ENCODE results near the gene BTN3A1. TPM values are rescaled to one million over a fixed set of nuclear protein-coding genes. Genes with fewer than 3 reads are reported as not detected.

BTN3A1 gene
- total and polyA plus RNA-seq, 2 of the 13 experiments (the other 11 are each of a cell fraction or from before 2014, with no cell fraction given): 13.3 to 14.0 TPM

DNA sequence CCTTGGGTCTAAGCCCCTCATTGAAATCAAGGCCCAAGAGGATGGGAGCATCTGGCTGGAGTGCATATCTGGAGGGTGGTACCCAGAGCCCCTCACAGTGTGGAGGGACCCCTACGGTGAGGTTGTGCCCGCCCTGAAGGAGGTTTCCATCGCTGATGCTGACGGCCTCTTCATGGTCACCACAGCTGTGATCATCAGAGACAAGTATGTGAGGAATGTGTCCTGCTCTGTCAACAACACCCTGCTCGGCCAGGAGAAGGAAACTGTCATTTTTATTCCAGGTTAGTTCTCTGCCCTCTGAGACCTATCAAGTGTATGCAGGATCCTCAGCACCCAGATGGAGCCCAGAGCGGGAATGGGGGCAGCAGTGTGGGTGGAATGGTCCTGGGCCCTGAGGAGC is 14.1 kb upstream of the BTN3A1 start (continued):
- TF ChIP-seq, protein P1, sequence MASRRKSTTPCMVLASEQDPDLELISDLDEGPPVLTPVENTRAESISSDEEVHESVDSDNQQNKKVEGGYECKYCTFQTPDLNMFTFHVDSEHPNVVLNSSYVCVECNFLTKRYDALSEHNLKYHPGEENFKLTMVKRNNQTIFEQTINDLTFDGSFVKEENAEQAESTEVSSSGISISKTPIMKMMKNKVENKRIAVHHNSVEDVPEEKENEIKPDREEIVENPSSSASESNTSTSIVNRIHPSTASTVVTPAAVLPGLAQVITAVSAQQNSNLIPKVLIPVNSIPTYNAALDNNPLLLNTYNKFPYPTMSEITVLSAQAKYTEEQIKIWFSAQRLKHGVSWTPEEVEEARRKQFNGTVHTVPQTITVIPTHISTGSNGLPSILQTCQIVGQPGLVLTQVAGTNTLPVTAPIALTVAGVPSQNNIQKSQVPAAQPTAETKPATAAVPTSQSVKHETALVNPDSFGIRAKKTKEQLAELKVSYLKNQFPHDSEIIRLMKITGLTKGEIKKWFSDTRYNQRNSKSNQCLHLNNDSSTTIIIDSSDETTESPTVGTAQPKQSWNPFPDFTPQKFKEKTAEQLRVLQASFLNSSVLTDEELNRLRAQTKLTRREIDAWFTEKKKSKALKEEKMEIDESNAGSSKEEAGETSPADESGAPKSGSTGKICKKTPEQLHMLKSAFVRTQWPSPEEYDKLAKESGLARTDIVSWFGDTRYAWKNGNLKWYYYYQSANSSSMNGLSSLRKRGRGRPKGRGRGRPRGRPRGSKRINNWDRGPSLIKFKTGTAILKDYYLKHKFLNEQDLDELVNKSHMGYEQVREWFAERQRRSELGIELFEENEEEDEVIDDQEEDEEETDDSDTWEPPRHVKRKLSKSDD (CRISPR knock-in tag; IDR thresholded peaks at IDR 0.05; ENCODE audit: low read depth): no peak
- TF ChIP-seq ZNF572 (CRISPR knock-in tag; IDR thresholded peaks at IDR 0.05): no peak
- TF ChIP-seq FOXA3 (CRISPR knock-in tag; IDR thresholded peaks at IDR 0.05): peak; percentile 93
- no peak for TF ChIP-seq IRX3 (CRISPR knock-in tag; IDR thresholded peaks at IDR 0.05; ENCODE audit: borderline replicate concordance, low read depth)
- 0 out of 2 replicates have a peak, but pooled peaks have one; percentile 47 for TF ChIP-seq ZNF605 (CRISPR knock-in tag; IDR thresholded peaks at IDR 0.05)
- no peak for TF ChIP-seq EHMT2 (IDR thresholded peaks at IDR 0.05; ENCODE audit: borderline replicate concordance, low read depth, low read length)
- TF ChIP-seq ZSCAN20 (CRISPR knock-in tag; IDR thresholded peaks at IDR 0.05; ENCODE audit: borderline replicate concordance): no peak
- TF ChIP-seq ZEB1 (IDR thresholded peaks at IDR 0.05; ENCODE audit: insufficient replicate concordance, low read depth): no peak
- 0 out of 2 replicates have a peak, but pooled peaks have one; percentile 28 for TF ChIP-seq MTA1 (CRISPR knock-in tag; IDR thresholded peaks at IDR 0.05; ENCODE audit: borderline replicate concordance)
- TF ChIP-seq, protein P2, sequence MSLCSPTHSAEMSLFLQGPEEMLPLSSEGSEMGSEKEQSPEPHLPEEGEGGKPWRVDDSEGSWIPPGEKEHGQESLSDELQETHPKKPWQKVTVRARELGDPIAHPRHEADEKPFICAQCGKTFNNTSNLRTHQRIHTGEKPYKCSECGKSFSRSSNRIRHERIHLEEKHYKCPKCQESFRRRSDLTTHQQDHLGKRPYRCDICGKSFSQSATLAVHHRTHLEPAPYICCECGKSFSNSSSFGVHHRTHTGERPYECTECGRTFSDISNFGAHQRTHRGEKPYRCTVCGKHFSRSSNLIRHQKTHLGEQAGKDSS (CRISPR knock-in tag; IDR thresholded peaks at IDR 0.05; ENCODE audit: borderline replicate concordance, low read depth): peak; percentile 53; the same call in 1 of the 2 replicates
- no peak for TF ChIP-seq SETDB1 (CRISPR knock-in tag; IDR thresholded peaks at IDR 0.05; ENCODE audit: borderline replicate concordance)
- TF ChIP-seq, protein P3, sequence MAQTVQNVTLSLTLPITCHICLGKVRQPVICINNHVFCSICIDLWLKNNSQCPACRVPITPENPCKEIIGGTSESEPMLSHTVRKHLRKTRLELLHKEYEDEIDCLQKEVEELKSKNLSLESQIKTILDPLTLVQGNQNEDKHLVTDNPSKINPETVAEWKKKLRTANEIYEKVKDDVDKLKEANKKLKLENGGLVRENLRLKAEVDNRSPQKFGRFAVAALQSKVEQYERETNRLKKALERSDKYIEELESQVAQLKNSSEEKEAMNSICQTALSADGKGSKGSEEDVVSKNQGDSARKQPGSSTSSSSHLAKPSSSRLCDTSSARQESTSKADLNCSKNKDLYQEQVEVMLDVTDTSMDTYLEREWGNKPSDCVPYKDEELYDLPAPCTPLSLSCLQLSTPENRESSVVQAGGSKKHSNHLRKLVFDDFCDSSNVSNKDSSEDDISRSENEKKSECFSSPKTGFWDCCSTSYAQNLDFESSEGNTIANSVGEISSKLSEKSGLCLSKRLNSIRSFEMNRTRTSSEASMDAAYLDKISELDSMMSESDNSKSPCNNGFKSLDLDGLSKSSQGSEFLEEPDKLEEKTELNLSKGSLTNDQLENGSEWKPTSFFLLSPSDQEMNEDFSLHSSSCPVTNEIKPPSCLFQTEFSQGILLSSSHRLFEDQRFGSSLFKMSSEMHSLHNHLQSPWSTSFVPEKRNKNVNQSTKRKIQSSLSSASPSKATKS (CRISPR knock-in tag; IDR thresholded peaks at IDR 0.05): no peak
- TF ChIP-seq, protein P4, sequence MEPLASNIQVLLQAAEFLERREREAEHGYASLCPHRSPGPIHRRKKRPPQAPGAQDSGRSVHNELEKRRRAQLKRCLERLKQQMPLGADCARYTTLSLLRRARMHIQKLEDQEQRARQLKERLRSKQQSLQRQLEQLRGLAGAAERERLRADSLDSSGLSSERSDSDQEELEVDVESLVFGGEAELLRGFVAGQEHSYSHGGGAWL (CRISPR knock-in tag; IDR thresholded peaks at IDR 0.05): no peak
- TF ChIP-seq CCAR2 (optimal IDR thresholded peaks at IDR 0.05; ENCODE audit: low read depth, low read length): no peak
- TF ChIP-seq ZNF598 (CRISPR knock-in tag; IDR thresholded peaks at IDR 0.05; ENCODE audit: borderline replicate concordance): no peak
- TF ChIP-seq NR2F6 (IDR thresholded peaks at IDR 0.05): no peak
- TF ChIP-seq NR2F6 (CRISPR knock-in tag; IDR thresholded peaks at IDR 0.05): peak; percentile 30; the same call in 1 of the 2 replicates
- TF ChIP-seq, protein P5, sequence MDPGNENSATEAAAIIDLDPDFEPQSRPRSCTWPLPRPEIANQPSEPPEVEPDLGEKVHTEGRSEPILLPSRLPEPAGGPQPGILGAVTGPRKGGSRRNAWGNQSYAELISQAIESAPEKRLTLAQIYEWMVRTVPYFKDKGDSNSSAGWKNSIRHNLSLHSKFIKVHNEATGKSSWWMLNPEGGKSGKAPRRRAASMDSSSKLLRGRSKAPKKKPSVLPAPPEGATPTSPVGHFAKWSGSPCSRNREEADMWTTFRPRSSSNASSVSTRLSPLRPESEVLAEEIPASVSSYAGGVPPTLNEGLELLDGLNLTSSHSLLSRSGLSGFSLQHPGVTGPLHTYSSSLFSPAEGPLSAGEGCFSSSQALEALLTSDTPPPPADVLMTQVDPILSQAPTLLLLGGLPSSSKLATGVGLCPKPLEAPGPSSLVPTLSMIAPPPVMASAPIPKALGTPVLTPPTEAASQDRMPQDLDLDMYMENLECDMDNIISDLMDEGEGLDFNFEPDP (CRISPR knock-in tag; conservative IDR thresholded peaks at IDR 0.05): no peak
- no peak for TF ChIP-seq MIER2 (CRISPR knock-in tag; IDR thresholded peaks at IDR 0.05)
- TF ChIP-seq CHD4 (IDR thresholded peaks at IDR 0.05; ENCODE audit: borderline replicate concordance, low read length): no peak
- TF ChIP-seq ZNF777 (CRISPR knock-in tag; IDR thresholded peaks at IDR 0.05): no peak
- no peak for TF ChIP-seq RCOR2 (CRISPR knock-in tag; IDR thresholded peaks at IDR 0.05)
- no peak for TF ChIP-seq ZFP36 (IDR thresholded peaks at IDR 0.05; ENCODE audit: borderline replicate concordance, low read depth, low read length, partially characterized antibody)
- no peak for TF ChIP-seq ZBTB38 (CRISPR knock-in tag; IDR thresholded peaks at IDR 0.05)
